T-helper 22 cell (primary cell): Measurements from ENCODE around the gene PLCB1.
"Not testable (repeated sequence)": the region's sequence is repeated elsewhere in the genome, so short reads cannot be mapped to it uniquely, and the experiment has no call there.

Source experiments
- DNase-seq: peaks from one replicate; pipeline ENCODE4 v3.0.0-alpha.2; 2020; ENCODE audit warnings: low read depth

The PLCB1 gene

GRCh38 chr20:8447262-8448120, 315.4 kb downstream of the PLCB1 start:
- DNase-seq, result no peak

- no peak for DNase-seq
Measured at GRCh38 chr20:8449123-8449522, 317.1 kb downstream of the PLCB1 start.

- no peak for DNase-seq
Measured at GRCh38 chr20:8454137-8454712, 322.2 kb downstream of the PLCB1 start.

GRCh38 chr20:8456765-8457164, 324.7 kb downstream of the PLCB1 start:
- no peak for DNase-seq

DNA sequence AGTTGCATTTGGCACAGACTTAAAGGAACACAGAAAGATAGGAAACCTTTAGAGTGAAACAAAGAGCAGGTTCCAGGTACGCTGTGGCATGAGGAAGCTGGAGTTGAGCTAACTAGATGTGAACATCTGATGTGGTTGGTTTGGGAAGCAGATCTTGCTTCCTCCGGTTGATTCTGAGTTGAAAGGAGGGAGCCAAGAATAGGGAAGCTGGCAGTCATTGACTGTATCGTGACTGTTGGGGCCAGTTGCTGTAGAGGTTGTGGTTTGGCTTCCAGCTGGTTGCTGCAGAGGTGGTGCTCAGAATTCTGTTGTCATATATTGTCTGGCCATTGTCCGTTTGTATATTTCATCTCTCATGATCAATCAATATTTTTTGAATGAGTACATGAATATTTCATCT, 325.9 kb downstream of the PLCB1 start:
- no peak for DNase-seq

DNA sequence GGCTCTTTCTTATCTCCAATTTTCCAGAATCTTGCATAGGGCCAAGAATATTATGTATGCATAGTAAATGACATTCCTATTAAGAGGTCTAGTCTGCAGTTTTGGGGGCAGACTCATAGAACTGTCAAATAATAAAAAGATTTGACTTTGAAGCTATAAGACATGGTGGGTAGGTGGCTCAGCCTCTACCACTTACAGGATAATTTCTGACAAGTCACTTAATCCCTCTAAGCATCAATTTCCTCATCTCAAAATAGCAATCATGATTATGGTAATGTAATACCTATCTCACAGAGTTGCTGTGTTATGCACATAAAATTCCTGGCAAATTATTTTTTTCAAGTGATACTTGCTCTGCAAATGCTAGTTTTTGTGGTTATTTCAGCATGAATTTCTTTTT, 329.1 kb downstream of the PLCB1 start:
- no peak for DNase-seq

DNA sequence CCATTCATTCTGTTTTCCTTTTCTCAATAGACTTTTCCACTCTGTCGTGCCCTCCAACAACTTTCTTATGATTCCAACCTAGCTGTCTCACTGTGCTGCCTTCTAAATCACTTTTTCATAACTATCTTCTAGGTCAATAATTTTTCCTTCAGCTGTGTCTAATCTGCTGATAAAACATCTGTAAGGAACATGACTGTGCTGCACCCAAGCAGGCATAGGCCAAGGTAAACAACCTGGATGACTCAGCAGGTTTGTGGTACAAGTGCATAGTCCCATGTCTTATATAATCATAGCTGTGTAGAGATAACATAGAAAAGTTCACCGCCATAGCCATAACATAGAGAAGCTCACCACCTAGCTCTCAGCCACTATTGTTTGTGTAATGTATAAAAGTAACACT, 332.3 kb downstream of the PLCB1 start:
- DNase-seq, result no peak

DNA sequence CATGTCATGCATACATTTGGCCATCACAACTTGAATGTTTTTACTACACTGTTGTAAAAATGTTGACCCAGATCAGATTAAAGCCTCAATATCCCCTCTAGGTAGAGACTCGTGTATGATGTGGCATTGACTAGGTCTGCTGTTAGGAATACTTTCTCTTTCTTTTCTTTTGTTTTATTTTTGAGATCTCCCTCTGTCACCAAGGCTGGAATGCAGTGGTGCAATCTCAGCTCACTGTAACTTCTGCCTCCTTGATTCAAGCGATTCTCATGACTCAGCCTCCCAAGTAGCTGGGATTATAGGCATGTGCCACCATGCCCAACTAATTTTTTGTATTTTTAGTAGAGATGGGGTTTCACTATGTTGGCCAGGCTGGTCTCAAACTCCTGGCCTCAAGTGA, 334.7 kb downstream of the PLCB1 start:
- not testable (repeated sequence) for DNase-seq

DNA sequence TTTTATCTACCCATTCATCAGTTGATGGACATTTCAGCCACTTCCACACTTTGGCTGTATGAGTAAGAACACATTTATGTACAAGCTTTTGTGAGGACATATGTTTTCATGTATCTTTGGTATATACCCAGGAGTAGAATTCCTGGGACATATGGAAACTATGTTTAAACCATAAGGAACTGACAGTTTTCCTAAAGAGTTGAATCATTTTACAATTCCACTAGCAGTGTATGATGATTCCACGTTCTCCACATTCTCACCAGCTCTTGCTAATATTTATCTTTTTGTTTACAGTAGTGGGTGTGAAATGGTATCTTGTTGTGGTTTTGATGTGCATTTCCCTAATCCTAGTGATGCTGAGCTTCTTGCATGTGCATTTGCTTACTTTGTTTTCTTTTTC, 338.1 kb downstream of the PLCB1 start:
- no peak for DNase-seq

GRCh38 chr20:8471465-8471864, 339.4 kb downstream of the PLCB1 start:
- DNase-seq, result no peak

GRCh38 chr20:8473459-8473858, 341.4 kb downstream of the PLCB1 start:
- no peak for DNase-seq

DNA sequence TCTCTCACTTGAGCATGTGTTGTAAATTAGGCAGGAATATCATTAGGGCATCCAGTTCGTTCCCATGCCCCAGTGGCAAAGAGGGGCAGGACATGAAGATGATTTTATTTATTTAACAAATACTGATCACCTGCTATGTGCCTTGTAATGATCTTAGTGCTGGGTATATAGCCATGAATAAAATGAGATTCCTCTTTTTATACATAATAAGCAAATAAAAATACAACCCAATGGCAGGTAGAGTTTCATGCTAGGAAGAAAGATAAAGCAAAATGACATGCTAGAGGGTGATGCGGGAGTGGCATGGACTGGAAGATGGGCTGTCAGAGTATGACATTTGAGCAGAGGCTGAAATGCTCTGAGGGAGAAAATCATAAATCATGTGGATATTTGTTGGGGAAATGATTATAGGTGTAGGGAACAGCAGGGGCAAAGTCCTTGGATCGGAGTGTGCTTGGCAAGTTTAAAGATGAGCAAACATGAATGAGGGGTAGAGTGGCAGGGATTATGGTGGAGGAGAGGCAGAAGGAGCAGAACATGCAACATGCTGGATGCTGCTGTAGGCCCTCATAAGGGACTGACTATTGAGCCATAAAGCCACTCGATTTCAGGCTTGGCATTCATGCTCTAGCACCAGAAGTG, 342.1 kb downstream of the PLCB1 start:
- no peak for DNase-seq

- no peak for DNase-seq
Measured at GRCh38 chr20:8476021-8476420, 344.0 kb downstream of the PLCB1 start.

DNA sequence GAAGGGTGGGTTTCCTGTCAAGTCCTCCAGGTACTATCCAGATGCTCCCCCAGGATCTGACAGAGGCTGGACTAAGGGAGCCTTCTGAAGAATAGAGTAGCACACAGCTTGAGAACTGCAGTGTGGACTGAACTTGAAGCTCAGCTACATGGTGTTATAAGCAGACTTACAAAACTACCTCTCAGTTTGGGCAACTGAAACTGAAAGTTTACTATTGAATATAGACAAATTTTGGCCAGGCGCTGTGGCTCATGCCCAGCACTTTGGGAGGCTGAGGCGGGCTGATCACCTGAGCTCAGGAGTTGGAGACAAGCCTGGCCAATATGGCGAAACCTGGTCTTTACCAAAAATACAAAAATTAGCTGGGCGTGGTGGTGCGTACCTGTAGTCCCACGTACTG, 348.5 kb downstream of the PLCB1 start:
- DNase-seq, result no peak

GRCh38 chr20:8487696-8488095, 355.6 kb downstream of the PLCB1 start:
- DNase-seq, result no peak

- DNase-seq, result no peak
Measured at GRCh38 chr20:8489094-8489883, 357.2 kb downstream of the PLCB1 start.

GRCh38 chr20:8490076-8490830, 358.2 kb downstream of the PLCB1 start:
- DNase-seq, result no peak

DNA sequence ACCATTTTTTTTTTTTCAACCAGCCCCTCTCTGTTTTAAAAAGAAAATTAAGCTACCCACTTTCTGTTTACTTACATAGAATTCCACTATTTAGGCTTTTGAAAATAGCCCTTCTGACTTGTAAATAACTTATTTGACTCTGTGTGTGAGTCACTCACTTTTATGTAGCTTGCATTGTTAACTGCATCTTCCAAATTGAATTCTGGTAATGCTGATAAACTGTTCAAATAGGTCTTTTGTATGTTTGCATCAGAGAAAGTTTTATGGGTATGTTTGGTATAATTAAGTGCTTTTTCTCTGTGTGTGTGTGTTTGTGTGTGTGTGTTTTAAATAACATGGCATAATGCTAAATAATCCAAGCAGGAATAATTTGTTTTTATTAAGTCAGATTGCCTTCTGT, 360.1 kb downstream of the PLCB1 start:
- DNase-seq, result no peak

DNA sequence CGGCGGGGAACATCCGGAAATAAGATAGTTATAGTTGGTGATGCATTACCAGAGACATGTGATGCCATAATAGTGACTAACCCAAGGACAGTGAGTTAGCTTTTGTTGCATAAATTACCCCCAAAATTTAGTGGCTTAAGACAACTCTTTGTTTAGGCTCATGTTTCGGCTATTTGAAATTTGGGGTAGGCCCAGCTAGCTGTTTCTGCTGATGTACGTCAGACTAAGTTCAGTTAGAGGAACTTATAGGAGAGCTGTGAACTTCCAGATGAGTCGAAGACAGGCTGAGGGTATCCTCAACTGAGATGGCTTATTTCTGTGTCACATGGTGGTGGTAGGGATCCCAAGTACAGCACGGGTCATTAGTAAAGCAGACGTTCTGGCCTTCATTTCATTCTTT, 366.5 kb downstream of the PLCB1 start:
- no peak for DNase-seq

DNA sequence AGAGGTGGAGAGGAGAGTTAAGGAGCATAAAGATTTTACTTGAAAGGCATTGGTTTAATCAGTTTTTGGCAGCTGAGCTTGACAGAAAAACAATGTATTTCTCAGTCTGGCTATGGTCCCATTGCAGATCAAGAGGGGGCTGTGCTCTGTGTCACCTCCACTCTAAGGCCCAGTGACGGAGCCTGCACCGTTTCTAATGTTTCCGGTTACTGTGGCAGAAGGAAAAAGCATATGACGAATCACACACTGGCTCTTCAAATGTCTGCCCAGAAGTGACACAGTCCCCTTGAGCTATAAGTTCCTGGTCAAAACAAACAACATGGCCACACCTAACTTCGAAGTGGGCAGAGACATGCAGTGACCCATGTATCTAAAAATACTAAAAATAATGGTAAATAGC, 372.0 kb downstream of the PLCB1 start:
- no peak for DNase-seq

DNA sequence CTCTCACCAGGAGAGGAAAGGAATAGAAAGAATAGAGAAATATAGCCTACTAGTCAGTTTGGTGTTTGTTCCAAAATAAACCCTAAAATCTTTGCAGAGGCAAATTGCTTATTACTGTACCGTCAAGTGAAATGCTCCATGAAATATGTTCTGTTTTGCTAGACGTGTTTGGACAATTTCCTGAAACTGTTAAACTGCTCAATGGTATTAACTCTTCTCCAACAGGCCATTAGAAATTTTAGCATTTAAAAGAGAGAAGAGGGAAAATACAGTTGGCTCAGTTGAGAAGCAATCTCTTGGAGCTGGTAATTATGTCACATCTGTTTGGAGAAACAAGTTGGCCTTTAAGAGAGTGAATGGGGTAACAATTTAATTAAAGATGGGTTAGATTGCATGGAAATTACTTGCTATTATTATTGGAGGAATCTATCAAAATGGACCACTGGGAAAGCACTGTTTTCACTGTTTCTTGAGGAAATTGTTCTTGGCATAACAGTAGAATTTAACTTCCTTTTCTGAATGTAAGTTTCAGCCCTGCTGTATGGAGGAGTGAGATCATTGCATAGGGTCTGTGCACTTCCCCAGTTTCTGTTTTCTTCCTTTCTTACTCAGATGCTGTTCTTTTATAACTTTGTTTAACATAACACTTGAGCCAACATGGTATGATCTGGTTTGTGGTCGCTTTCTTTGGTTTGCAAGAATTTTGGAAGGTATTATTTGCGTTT, 373.6 kb downstream of the PLCB1 start:
- no peak for DNase-seq
